Glutamatergic neuron (in vitro differentiated cells): ENCODE measurements around the gene MEX3B. TPM values are rescaled to one million over a fixed set of nuclear protein-coding genes. Genes with fewer than 3 reads are reported as not detected.
"Not testable (repeated sequence)": the region's sequence is repeated elsewhere in the genome, so short reads cannot be mapped to it uniquely, and the experiment has no call there.

Experiments
- DNase-seq: peaks from one replicate; pipeline ENCODE4 v3.0.0; 2022
- H3K27ac Mint-ChIP-seq: one replicate; pipeline ENCODE4 v1.8.0; 2020; ENCODE audit warnings: mild to moderate bottlenecking, mixed read lengths, inconsistent platforms; ENCODE audit not compliant: unreplicated experiment
- H3K27me3 Mint-ChIP-seq: one replicate; pipeline ENCODE4 v1.8.0; 2020; ENCODE audit warnings: mild to moderate bottlenecking, moderate library complexity, mixed read lengths, inconsistent platforms; ENCODE audit not compliant: unreplicated experiment
- H3K36me3 Mint-ChIP-seq: one replicate; pipeline ENCODE4 v1.8.0; 2020; ENCODE audit warnings: mild to moderate bottlenecking, mixed read lengths, inconsistent platforms; ENCODE audit not compliant: unreplicated experiment
- H3K4me1 Mint-ChIP-seq: one replicate; pipeline ENCODE4 v1.8.0; 2020; ENCODE audit warnings: mild to moderate bottlenecking, low read depth, mixed read lengths, inconsistent platforms; ENCODE audit not compliant: unreplicated experiment
- H3K4me3 Mint-ChIP-seq: one replicate; pipeline ENCODE4 v1.8.0; 2020; ENCODE audit warnings: mild to moderate bottlenecking, mixed read lengths, inconsistent platforms; ENCODE audit not compliant: unreplicated experiment
- H3K9me3 Mint-ChIP-seq: one replicate; pipeline ENCODE4 v1.8.0; 2020; ENCODE audit warnings: mild to moderate bottlenecking, moderate library complexity, mixed read lengths, inconsistent platforms; ENCODE audit not compliant: unreplicated experiment
- total RNA-seq: library from RNA; stranded (reverse); fragmentation: NEBNext Ultra II Directional; extraction: Animal tissue kit (Norgen Biotek cat#: 25700); gene quantifications from one replicate; pipeline ENCODE4 v1.2.1, GENCODE V29; 2021; ENCODE audit not compliant: unreplicated experiment
- TF ChIP-seq, protein P1 (sequence below): fragments of 200-600 bp; sonication (generic); IDR thresholded peaks from one replicate; pipeline ENCODE4 v1.5.0; 2021; ENCODE audit not compliant: partially characterized antibody, unreplicated experiment

The MEX3B gene
- total RNA-seq, 1 donor from 2014 or later, result 96.2 TPM

DNA sequence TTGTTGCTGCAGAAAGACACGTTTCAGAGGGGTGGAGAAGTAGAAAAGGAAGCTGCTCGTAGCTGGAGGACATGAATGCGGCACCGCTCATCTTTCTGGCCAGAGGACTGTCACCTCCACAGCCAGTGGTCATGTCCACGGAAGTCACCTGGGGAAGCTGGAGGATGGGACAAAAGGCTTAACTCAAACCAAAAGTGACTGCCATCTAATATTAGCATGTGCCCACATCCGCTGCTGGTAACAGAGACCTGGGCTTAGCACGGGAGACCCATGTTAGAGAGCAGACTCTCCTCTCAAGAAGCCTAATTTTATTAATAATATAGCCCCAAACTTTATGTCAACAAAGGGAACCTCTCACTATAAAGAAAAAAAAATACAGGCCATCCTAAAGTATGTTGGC lies 5.9 kb downstream of the MEX3B start:
- Mint-ChIP-seq H3K36me3 (peaks cover 4% of the 10 kb centered on the region), H3K27ac (no peak overlapping the region), H3K9me3 (peaks cover 13% of the 10 kb centered on the region), H3K4me1 (peaks cover 9% of the 10 kb centered on the region), H3K4me3 (no peak overlapping the region), H3K27me3 (peaks cover 10% of the 10 kb centered on the region)
- TF ChIP-seq, protein P1, sequence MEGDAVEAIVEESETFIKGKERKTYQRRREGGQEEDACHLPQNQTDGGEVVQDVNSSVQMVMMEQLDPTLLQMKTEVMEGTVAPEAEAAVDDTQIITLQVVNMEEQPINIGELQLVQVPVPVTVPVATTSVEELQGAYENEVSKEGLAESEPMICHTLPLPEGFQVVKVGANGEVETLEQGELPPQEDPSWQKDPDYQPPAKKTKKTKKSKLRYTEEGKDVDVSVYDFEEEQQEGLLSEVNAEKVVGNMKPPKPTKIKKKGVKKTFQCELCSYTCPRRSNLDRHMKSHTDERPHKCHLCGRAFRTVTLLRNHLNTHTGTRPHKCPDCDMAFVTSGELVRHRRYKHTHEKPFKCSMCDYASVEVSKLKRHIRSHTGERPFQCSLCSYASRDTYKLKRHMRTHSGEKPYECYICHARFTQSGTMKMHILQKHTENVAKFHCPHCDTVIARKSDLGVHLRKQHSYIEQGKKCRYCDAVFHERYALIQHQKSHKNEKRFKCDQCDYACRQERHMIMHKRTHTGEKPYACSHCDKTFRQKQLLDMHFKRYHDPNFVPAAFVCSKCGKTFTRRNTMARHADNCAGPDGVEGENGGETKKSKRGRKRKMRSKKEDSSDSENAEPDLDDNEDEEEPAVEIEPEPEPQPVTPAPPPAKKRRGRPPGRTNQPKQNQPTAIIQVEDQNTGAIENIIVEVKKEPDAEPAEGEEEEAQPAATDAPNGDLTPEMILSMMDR, result no peak
- DNase-seq, result no peak

DNA sequence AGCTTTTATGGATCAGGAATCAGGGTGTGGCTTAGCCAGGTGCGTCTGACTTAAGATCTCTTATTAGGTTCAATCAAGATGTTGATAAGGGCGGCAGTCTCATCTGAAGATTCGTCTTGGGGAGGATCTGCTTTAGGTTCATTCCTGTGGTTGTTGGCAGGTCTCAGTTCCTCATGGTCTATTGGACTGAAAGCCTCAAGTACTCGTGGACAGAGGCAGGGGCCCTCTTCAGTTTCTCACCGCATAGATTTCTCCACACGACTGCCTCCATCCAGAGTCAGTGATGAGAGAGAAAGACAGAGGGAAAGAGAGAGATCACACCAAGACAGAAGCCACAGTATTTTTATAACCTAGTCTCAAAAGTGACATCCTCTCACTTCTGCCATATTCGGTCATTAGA lies 9.4 kb downstream of the MEX3B start:
- Mint-ChIP-seq H3K4me3 (no peak overlapping the region), H3K4me1 (peaks cover 8% of the 10 kb centered on the region), H3K36me3 (peaks cover 4% of the 10 kb centered on the region), H3K27ac (no peak overlapping the region), H3K27me3 (no peaks in the 10 kb centered on the region), H3K9me3 (peaks cover 2% of the 10 kb centered on the region)
- TF ChIP-seq, protein P1, result no peak
- DNase-seq, result no peak

DNA sequence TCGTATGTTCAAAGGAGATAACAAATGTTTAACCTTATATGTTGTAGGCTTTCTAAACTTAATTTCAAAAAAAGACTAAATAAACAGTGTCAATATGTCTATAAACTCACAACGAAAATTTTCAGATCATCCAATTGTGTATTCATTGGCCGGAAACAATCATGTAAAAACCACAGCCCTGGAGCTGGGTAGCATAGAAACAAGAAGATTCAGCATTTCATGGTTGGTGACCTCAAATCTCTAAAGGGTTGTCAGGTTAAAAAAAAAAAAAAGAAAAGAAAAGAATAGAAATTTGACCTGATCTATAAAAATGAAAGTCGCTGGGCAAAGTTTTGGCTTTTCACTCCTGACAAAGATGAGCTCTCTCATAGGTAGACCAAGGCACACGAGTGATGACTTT lies 13.9 kb downstream of the MEX3B start:
- Mint-ChIP-seq H3K4me1 (no peaks in the 10 kb centered on the region), H3K36me3 (peaks cover 4% of the 10 kb centered on the region), H3K9me3 (no peaks in the 10 kb centered on the region), H3K27me3 (no peaks in the 10 kb centered on the region), H3K4me3 (no peak overlapping the region), H3K27ac (no peak overlapping the region)
- TF ChIP-seq, protein P1, result no peak
- no peak for DNase-seq

DNA sequence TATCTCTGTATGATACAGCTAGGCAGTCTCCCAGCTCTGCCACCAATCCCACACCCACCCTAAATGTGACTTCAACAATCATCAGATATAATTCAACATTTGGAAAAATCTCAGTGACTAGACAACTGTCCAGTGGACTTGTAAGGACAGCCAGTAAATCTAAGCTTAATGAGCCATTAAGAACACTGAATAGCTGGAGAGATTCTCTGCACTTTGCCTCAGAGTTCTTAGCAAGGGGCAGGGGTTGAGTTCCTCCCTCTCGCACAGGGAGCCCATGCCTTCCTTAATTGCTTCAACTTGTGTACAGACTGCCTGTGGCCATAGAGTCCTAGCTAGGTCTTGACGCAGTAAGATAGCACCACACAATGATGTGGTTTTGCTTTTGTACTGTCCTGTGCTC lies 15.6 kb downstream of the MEX3B start:
- Mint-ChIP-seq H3K4me1 (no peaks in the 10 kb centered on the region), H3K27me3 (no peaks in the 10 kb centered on the region), H3K9me3 (no peaks in the 10 kb centered on the region), H3K27ac (no peak overlapping the region), H3K4me3 (no peak overlapping the region), H3K36me3 (peaks cover 4% of the 10 kb centered on the region)
- no peak for DNase-seq
- TF ChIP-seq, protein P1, result no peak

DNA sequence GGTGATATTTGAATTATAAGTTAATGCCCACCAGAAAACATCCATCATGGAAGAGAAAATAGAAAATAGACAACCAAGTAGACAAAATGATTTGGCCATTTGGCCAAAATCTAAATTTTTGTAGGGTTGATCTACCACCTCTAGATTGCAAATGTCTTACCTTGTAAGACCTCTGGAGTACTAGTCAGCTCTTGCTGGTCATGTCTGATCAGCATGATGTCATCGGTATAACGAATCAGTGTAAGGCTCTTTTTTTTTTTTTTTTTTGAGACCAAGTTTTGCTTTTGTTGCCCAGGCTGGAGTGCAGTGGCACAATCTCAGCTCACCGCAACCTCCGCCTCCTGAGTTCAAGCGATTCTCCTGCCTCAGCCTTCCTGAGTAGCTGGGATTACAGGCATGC lies 17.7 kb downstream of the MEX3B start:
- not testable (repeated sequence) for H3K27ac Mint-ChIP-seq, H3K36me3 Mint-ChIP-seq, H3K4me3 Mint-ChIP-seq, H3K27me3 Mint-ChIP-seq, H3K9me3 Mint-ChIP-seq, DNase-seq, H3K4me1 Mint-ChIP-seq

DNA sequence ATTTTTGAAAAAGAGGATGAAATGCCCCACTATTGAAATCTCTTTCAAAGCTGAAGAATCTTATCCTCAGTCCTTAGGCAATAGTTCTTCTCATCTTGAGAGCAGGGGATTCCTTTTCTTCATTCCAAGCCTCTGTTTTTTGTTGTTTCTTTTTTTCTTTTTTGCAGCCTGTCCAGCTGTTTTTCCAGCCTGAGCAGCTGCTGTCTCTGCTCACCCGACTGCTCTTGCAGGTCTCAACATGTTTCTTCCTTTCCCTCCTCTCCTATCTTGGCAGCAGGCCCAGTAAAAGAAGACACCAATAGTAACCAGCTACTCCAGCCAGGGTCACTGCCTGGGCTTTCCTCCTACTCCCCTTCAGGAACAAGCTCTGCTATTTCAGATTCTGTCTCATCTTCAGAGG lies 23.8 kb downstream of the MEX3B start:
- Mint-ChIP-seq H3K4me3 (no peak overlapping the region), H3K27me3 (no peaks in the 10 kb centered on the region), H3K4me1 (peaks cover 3% of the 10 kb centered on the region), H3K27ac (no peak overlapping the region), H3K9me3 (no peaks in the 10 kb centered on the region), H3K36me3 (no peaks in the 10 kb centered on the region)
- no peak for DNase-seq
- TF ChIP-seq, protein P1, result no peak
